ENCODE results near the gene ZFP62.

- TF ChIP-seq CTCF (IDR thresholded peaks at IDR 0.05; ENCODE audit: insufficient read depth, low read depth, low read length): no peak
- no peak for TF ChIP-seq EZH2 (IDR thresholded peaks at IDR 0.05; ENCODE audit: insufficient read depth, low read length)
Measured at GRCh38 chr5:180823346-180823745, 37.7 kb downstream of the ZFP62 start.

Measured in astrocyte (in vitro differentiated cells and primary cell).